GM12878 (cell line): ENCODE data around the gene WNT3A. TPM values are rescaled to one million over a fixed set of nuclear protein-coding genes. Genes with fewer than 3 reads are reported as not detected.

Source experiments
- ATAC-seq: fragments of 200-7000 bp; cut with Tn5 transposase; 3 replicates; pipeline ENCODE4 v1.9.1; 2020; ENCODE audit warnings: mild to moderate bottlenecking, moderate library complexity
- BruUV-seq: library from RNA; stranded (reverse); fragments of 400-500 nt; replicated peaks from 2 replicates; lab custom pipeline; 2021; lab: Mats Ljungman, UMichigan
- CTCF ChIA-PET: fragments of 300-600 bp; sonication (Branson Sonifier 250); formaldehyde crosslinking; extraction: SDS; loops from one replicate; lab custom pipeline; 2021; ENCODE audit warnings: inconsistent platforms; lab: Yijun Ruan, JAX
- POLR2A ChIA-PET: fragments of 350-600 bp; formaldehyde crosslinking; extraction: SDS; loops from one replicate; lab custom pipeline; 2021; ENCODE audit warnings: inconsistent platforms; lab: Charles Lee
- RAD21 ChIA-PET: fragments of 300-600 bp; sonication (Branson Sonifier 250); formaldehyde crosslinking; loops from one replicate; lab custom pipeline; 2023; ENCODE audit warnings: antibody characterized with exemption; ENCODE audit not compliant: unreplicated experiment; lab: Charles Lee
- SMC1A ChIA-PET: fragments of 300-600 bp; sonication (Branson Sonifier 250); formaldehyde crosslinking; loops from one replicate; lab custom pipeline; 2023; ENCODE audit not compliant: unreplicated experiment, uncharacterized antibody; lab: Charles Lee
- DNase-seq: peaks from one replicate; pipeline ENCODE4 v3.0.0-alpha.2; 2011; ENCODE audit warnings: low read depth, low spot score
- FAIRE-seq: peaks from 3 replicates; lab custom pipeline; 2011; peaks lifted over from hg19 to GRCh38; lab: Jason Lieb, UNC
- H2AFZ ChIP-seq: 2 replicates; pipeline ENCODE4 v1.6.0; 2011; ENCODE audit warnings: low read depth, low read length, control low read depth; ENCODE audit not compliant: control insufficient read depth
- H3K27ac ChIP-seq: 2 replicates; pipeline ENCODE4 v1.5.1; 2011; ENCODE audit warnings: control low read depth; ENCODE audit not compliant: control insufficient read depth, insufficient read depth
- H3K27me3 ChIP-seq, 2 experiments: replicated peaks in 1 of 2; 2 replicates each; pipeline versions ENCODE4 v1.6.0 to v1.6.1; 2011; ENCODE audit warnings: low read length in 1 of 2; ENCODE audit not compliant: control insufficient read depth in 2 of 2, insufficient read depth in 2 of 2
- H3K36me3 ChIP-seq, 2 experiments: 2 replicates each; pipeline ENCODE4 v1.5.1; 2011; ENCODE audit warnings: low read length in 1 of 2; ENCODE audit not compliant: control insufficient read depth in 2 of 2, insufficient read depth in 2 of 2
- H3K4me1 ChIP-seq: 2 replicates; pipeline ENCODE4 v1.6.1; 2011; ENCODE audit warnings: mild to moderate bottlenecking, low read length, moderate library complexity, mixed read lengths; ENCODE audit not compliant: control insufficient read depth, insufficient read depth
- H3K4me2 ChIP-seq: 2 replicates; pipeline ENCODE4 v1.6.0; 2011; ENCODE audit warnings: control low read depth; ENCODE audit not compliant: control insufficient read depth, insufficient read depth
- H3K4me3 ChIP-seq: fragments of 200-600 bp; sonication (generic); 2 replicates; pipeline ENCODE4 v1.5.1; 2016
- H3K79me2 ChIP-seq: 2 replicates; pipeline ENCODE4 v1.6.0; 2011; ENCODE audit warnings: low read length; ENCODE audit not compliant: control insufficient read depth, insufficient read depth
- H3K9ac ChIP-seq: 2 replicates; pipeline ENCODE4 v1.8.0; 2011; ENCODE audit warnings: low read length, control low read depth, mixed read lengths; ENCODE audit not compliant: control insufficient read depth, insufficient read depth
- H3K9me3 ChIP-seq: replicated peaks from 3 replicates; pipeline ENCODE4 v1.5.1; 2011; ENCODE audit warnings: mild to moderate bottlenecking, low read length; ENCODE audit not compliant: control insufficient read depth, insufficient read depth
- H4K20me1 ChIP-seq: 2 replicates; pipeline ENCODE4 v1.6.0; 2011; ENCODE audit not compliant: control insufficient read depth, insufficient read depth
- EGR1 ChIP-seq, 2 experiments: IDR thresholded peaks; 1 replicate in 1 of 2; 2 replicates in 1 of 2; pipeline ENCODE4 v1.6.1; 2011 to 2012; ENCODE audit warnings: low read depth in 2 of 2, low read length in 2 of 2, borderline replicate concordance in 1 of 2, mild to moderate bottlenecking in 1 of 2, moderate library complexity in 1 of 2
- MTA2 ChIP-seq: fragments of 450-650 bp; IDR thresholded peaks from 2 replicates; pipeline ENCODE4 v1.6.1; 2016; ENCODE audit warnings: low read depth, mild to moderate bottlenecking, moderate library complexity
- SREBF2 ChIP-seq: IDR thresholded peaks from 2 replicates; pipeline ENCODE4 v1.6.1; 2012; ENCODE audit warnings: mild to moderate bottlenecking, low read length
- WRNIP1 ChIP-seq: IDR thresholded peaks from 2 replicates; pipeline ENCODE4 v1.6.1; 2011; ENCODE audit warnings: low read depth, low read length, improper control_type of control experiment, borderline replicate concordance
- ZNF217 ChIP-seq: fragments of 450-650 bp; IDR thresholded peaks from 2 replicates; pipeline ENCODE4 v1.6.1; 2017; ENCODE audit warnings: antibody characterized with exemption, mild to moderate bottlenecking
- WGBS: methylation state at CpG from one replicate; pipeline ENCODE4 v1.1.6; 2016; ENCODE audit warnings: low lambda C conversion rate; ENCODE audit not compliant: insufficient replicate concordance, insufficient coverage; ENCODE audit errors: missing lambda C conversion rate; 5-methylcytosine and 5-hydroxymethylcytosine counted together
- in situ Hi-C: fragments of 300-500 bp; cut with MboI; formaldehyde crosslinking; loops from 9 replicates; pipeline ENCODE4 v1.14.3; 2018; ENCODE audit warnings: mixed read lengths
- intact Hi-C: fragments of 100-400 bp; cut with micrococcal nuclease; formaldehyde crosslinking; loops from one replicate; pipeline ENCODE4 v1.14.2; 2022; ENCODE audit not compliant: unreplicated experiment
- polyA plus RNA-seq, 11 experiments: library from polyadenylated mRNA; depleted of rRNA in 4 of 11; unstranded in 6 of 11; stranded (reverse) in 5 of 11; fragments of >200 nt; fragmentation: Nextera tagmentation in 4 of 11; fragmentation: Illumina TruSeq in 1 of 11; extraction: Ambion mirVana in 4 of 11; extraction: Trizol in 1 of 11; gene quantifications; 1 replicate in 1 of 11; 2 replicates in 10 of 11; pipeline versions ENCODE4 v1.2.1 to v1.2.3, GENCODE V29; 2011 to 2016; ENCODE audit warnings: inconsistent platforms in 2 of 11, missing spikeins in 2 of 11, low read depth in 1 of 11
- total RNA-seq, 4 experiments: library from RNA; depleted of rRNA in 3 of 4; stranded (reverse); fragments of >200 nt in 3 of 4; fragmentation: Illumina TruSeq in 1 of 4; extraction: Trizol in 1 of 4; gene quantifications; 2 replicates each; pipeline versions ENCODE4 v1.2.1 to v1.2.3, GENCODE V29; 2013 to 2021
- TF ChIP-seq, protein P1 (sequence below): fragments of 450-650 bp; IDR thresholded peaks from 2 replicates; pipeline ENCODE4 v1.6.1; 2017; ENCODE audit warnings: mild to moderate bottlenecking, low read depth, inconsistent platforms; ENCODE audit not compliant: poor library complexity, severe bottlenecking

Gene WNT3A
- total and polyA plus RNA-seq, 10 of the 15 experiments (the other 5 are each of a cell fraction or from before 2014, with no cell fraction given), result 0.16 TPM; not detected in 9

DNA sequence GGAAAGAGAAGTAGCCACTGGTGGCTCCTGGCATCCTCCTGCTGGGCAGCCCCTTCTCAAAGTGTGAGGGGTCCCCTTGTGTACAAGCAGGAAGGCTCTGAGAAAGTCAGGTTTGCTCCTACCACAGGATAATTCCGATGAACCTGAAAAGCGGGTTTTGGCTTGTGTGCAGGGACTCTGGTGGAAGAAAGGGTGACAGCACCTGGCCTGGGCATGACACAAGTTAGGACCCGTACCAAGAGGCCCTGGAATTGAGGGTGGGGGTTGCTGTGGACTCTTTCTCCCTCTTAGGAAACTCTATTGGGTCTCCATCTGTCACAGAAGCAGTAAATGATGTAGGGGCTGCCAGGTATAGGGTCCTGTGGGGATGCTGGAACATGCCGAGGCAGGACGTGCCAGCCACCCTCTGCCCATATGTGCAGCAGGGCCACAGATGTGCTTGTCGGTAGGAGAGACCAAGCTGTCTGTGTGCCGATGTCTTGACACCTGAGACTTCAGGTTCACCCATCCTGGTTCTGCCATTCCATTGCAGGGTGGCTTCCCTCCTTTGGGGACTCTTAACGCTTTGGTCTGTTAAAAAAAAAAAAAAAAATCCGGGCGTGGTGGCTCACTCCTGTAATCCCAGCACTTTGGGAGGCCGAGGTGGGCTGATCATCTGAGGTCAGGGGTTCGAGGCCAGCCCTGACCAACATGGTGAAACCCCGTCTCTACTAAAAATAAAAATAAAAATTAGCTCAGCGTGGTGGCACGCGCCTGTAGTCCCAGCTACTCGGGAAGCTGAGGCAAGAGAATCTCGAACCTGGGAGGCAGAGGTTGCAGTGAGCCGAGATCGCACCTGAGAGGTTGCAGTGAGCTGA lies 86.5 kb downstream of the WNT3A start:
- RAD21 ChIA-PET, result no interaction called here
- no peak overlapping the region for H3K4me3 ChIP-seq
- in situ Hi-C loops (no loop called here), intact Hi-C loops (no loop called here)
- no peak overlapping the region for H3K4me2 ChIP-seq
- no peak overlapping the region for H3K27ac ChIP-seq
- no peaks in the 10 kb centered on the region for H3K27me3 ChIP-seq
- H3K36me3 ChIP-seq, result peaks cover 28 to 36% of the 10 kb centered on the region in 2 experiments; a peak in 3 of 4 replicates
- ATAC-seq (no peak), DNase-seq (no peak), FAIRE-seq (no peak)
- H2AFZ ChIP-seq, result no peak overlapping the region
- SMC1A ChIA-PET, result no interaction called here
- CTCF ChIA-PET, result interaction anchor here (2.5 kb wide), 1 partner anchor 94 kb away, joined by 13 read pairs; no protein-coding TSS in a partner anchor
- peaks cover 90% of the 10 kb centered on the region for H3K79me2 ChIP-seq
- no TSS peak for BruUV-seq
- H4K20me1 ChIP-seq, result peaks cover 67% of the 10 kb centered on the region
- POLR2A ChIA-PET, result no interaction called here
- H3K4me1 ChIP-seq, result peaks cover 26% of the 10 kb centered on the region
- H3K9me3 ChIP-seq, result peaks cover 26% of the 10 kb centered on the region; the same call in 2 of the 3 replicates
- WGBS, result 97% methylated on average over 18 of the region's 20 CpGs
- H3K9ac ChIP-seq, result no peak overlapping the region
- TF ChIP-seq, protein P1, sequence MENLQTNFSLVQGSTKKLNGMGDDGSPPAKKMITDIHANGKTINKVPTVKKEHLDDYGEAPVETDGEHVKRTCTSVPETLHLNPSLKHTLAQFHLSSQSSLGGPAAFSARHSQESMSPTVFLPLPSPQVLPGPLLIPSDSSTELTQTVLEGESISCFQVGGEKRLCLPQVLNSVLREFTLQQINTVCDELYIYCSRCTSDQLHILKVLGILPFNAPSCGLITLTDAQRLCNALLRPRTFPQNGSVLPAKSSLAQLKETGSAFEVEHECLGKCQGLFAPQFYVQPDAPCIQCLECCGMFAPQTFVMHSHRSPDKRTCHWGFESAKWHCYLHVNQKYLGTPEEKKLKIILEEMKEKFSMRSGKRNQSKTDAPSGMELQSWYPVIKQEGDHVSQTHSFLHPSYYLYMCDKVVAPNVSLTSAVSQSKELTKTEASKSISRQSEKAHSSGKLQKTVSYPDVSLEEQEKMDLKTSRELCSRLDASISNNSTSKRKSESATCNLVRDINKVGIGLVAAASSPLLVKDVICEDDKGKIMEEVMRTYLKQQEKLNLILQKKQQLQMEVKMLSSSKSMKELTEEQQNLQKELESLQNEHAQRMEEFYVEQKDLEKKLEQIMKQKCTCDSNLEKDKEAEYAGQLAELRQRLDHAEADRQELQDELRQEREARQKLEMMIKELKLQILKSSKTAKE, result no peak
- no peak for TF ChIP-seq ZNF217
- no peak for TF ChIP-seq EGR1 (IDR thresholded peaks at IDR 0.05; ENCODE audit: borderline replicate concordance in 1 of 2, low read depth in 2 of 2, low read length in 2 of 2)
- TF ChIP-seq SREBF2, result no peak
- no peak for TF ChIP-seq MTA2
- TF ChIP-seq WRNIP1, result no peak
- TF ChIP-seq, all 136 proteins: peak for 0
